HCT116 (cell line): Measurements from ENCODE around the gene CACNG8.

Source experiments
- CEBPB ChIP-seq: IDR thresholded peaks from 2 replicates; pipeline ENCODE4 v1.6.1; 2012; ENCODE audit warnings: low read depth
- CTCF ChIP-seq, 3 experiments: fragments of 200-600 bp in 1 of 3; sonication (generic) in 1 of 3; IDR thresholded peaks in 2 of 3; conservative IDR thresholded peaks in 1 of 3; 2 replicates each; pipeline ENCODE4 v1.5.1; 2012 to 2017; ENCODE audit warnings: low read depth in 2 of 3, low read length in 2 of 3, antibody characterized with exemption in 1 of 3, borderline replicate concordance in 1 of 3, control low read depth in 1 of 3, mild to moderate bottlenecking in 1 of 3, mixed read lengths in 1 of 3, mixed run types in 1 of 3, moderate library complexity in 1 of 3; ENCODE audit not compliant: insufficient read depth in 1 of 3
- EGR1 ChIP-seq: IDR thresholded peaks from 2 replicates; pipeline ENCODE4 v1.6.1; 2012; ENCODE audit warnings: low read depth
- EZH2 ChIP-seq: fragments of 200-600 bp; sonication (generic); IDR thresholded peaks from 2 replicates; pipeline ENCODE4 v1.6.1; 2017; ENCODE audit warnings: antibody characterized with exemption, mixed run types
- FOSL1 ChIP-seq: IDR thresholded peaks from 2 replicates; pipeline ENCODE4 v1.6.1; 2012; ENCODE audit warnings: low read depth
- JUND ChIP-seq: IDR thresholded peaks from 2 replicates; pipeline ENCODE4 v1.6.1; 2012
- POLR2A ChIP-seq: IDR thresholded peaks from 2 replicates; pipeline ENCODE4 v1.7.0; 2011; ENCODE audit warnings: borderline replicate concordance; ENCODE audit not compliant: insufficient read depth, insufficient read length; ENCODE audit errors: extremely low read depth
- POLR2AphosphoS5 ChIP-seq: IDR thresholded peaks from 2 replicates; pipeline ENCODE4 v1.6.1; 2011; ENCODE audit warnings: mild to moderate bottlenecking, low read depth, low read length, moderate library complexity
- REST ChIP-seq: IDR thresholded peaks from 2 replicates; pipeline ENCODE4 v1.6.1; 2012; ENCODE audit warnings: low read depth
- ZBTB33 ChIP-seq: IDR thresholded peaks from 2 replicates; pipeline ENCODE4 v1.6.1; 2011; ENCODE audit warnings: mild to moderate bottlenecking, low read length, moderate library complexity; ENCODE audit not compliant: insufficient replicate concordance; ENCODE audit errors: extremely low read depth
- ZFX ChIP-seq: fragments of 450-650 bp; IDR thresholded peaks from 2 replicates; pipeline ENCODE4 v1.6.1; 2017
- TF ChIP-seq, protein P1 (sequence below): IDR thresholded peaks from 2 replicates; pipeline ENCODE4 v1.6.1; 2012

GRCh38 chr19:54021363-54021762, 58.6 kb downstream of the CACNG8 start:
- no peak for TF ChIP-seq CTCF (IDR thresholded peaks at IDR 0.05 in 2 of 3, conservative IDR thresholded peaks at IDR 0.05 in 1 of 3; ENCODE audit: borderline replicate concordance in 1 of 3, insufficient read depth in 1 of 3, low read depth in 2 of 3, low read length in 2 of 3)
- no peak for TF ChIP-seq POLR2A
- TF ChIP-seq EZH2 = no peak
- TF ChIP-seq JUND = no peak
- TF ChIP-seq CEBPB = no peak
- TF ChIP-seq POLR2AphosphoS5 = no peak
- TF ChIP-seq EGR1 = no peak
- TF ChIP-seq, protein P1, sequence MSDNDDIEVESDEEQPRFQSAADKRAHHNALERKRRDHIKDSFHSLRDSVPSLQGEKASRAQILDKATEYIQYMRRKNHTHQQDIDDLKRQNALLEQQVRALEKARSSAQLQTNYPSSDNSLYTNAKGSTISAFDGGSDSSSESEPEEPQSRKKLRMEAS = no peak
- TF ChIP-seq REST = no peak
- TF ChIP-seq ZFX = no peak
- TF ChIP-seq FOSL1 = no peak
- TF ChIP-seq ZBTB33 = no peak
